NCI-H748 treated with DMSO at 0.1 percent for 48 hours (cell line): ENCODE data around the gene APPBP2.

Experiments used
- DNase-seq: peaks from one replicate; lab custom pipeline; 2025; lab: John Stamatoyannopoulos, UW

Gene APPBP2

DNA sequence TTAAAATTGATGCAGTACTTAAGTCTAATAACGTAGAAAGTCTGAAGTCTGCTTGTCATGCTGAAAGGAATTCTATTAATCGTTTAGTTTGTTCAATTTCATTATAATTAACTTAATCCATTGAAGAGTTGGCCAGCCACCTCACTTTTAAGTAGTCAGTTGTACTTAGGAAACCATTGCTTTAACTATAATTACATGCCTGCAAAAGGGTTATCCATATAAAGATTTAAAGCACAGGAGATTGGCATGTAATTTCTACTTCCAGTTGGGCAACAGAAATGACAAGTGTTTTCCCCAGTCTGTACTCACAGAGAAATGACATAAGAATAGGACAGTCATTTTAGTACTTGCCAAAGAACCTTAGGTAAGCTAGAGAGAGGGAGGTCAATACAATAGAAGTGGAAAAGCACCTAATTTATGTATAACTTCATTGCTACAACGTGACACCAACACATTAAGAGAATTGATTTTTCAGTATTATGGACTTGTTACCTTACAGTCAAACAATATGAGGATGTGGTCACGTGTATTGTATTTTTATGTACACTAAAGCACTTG, 130.5 kb downstream of the APPBP2 start:
- no peak for DNase-seq

DNA sequence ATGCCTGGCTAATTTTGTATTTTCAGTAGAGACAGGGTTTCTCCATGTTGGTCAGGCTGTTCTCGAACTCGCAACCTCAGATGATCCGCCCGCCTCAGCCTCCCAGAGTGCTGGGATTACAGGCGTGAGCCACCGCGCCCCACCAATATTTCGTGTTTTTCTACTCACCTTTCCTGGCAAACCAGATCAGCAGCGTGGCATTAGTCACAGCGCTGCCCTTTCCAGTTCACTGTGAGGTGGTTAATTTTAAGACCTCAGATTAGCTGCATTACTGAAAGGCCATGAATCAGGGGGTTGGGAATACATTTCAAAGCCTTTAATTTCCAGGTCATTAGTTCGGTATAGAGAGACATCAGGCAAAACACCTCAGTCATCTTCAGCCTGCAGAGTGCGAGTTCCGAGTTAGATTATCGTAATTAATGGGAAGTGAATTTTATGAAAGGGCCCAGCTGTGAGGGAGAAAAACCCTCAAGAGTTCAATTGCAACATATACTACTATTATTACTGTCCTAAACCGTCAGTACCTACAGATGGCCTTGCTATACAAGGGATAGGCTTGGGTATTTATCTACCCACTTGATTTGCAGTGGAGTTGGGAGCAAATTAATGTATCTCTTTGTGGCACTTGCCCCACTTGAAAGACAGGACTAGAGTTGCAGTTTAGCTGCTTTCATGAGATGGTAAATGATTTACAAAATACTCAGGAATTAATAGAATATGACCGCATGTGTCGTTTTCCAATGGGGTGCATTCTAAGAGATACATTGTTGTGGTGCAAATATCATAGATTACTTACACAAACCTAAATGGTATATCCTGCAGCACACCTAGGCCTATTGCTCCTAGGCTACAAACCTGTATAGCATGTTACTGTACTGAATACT, 132.0 kb downstream of the APPBP2 start:
- DNase-seq, result no peak
